ENCODE results near the gene GARNL3. TPM values are rescaled to one million over a fixed set of nuclear protein-coding genes. Genes with fewer than 3 reads are reported as not detected.

The GARNL3 gene
- total RNA-seq, 4 donors from 2014 or later, result 12.3 to 78.4 (median 23.7) TPM

DNA sequence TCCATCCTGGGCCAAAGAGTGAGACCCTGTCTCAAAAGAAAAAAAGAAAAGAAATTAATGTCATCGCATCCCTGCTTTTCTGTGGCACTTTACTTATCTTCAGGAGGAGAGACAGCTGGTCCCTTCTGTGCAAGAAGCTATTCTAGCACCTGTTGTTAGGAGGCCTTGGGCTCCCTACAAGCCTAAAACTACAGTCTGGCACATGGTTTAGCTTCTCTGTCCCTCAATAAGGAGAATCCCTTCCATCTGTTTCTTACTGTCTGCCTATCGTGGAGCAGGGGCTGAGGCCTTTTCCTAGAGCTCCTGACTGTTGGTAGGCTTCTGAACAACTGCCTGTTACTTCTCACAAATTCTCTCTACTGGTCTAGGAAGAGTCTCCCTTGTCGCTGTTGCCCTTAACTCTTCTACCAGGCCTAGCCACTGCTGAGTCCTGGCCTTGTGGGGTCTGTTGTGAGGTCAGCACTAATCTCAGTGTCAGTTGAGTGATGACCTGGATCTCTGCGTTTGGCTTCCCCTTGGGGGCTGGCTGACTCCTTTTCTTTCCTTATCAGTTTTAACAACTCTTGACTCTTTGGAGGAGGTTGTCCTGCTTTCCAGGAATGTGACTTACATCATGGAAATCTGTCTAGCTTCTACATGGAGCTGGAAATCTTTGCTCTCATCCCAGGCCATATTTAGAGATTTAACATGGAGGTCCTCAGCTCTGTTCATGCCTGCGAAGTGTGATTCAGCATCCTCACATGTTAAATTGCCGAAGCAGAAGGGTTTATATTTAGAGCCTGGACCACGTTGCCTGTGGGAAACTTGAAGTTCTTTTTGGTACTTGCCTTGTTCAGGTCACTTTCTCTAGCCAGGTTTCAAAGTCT, 5.7 kb upstream of the GARNL3 start:
- Histone ChIP-seq H3K27me3 (no peaks in the 10 kb centered on the region), H3K27ac (peak overlapping the region in 1 of 4 donors; percentile 19), H3K36me3 (no peaks in the 10 kb centered on the region), H3K9me3 (no peaks in the 10 kb centered on the region), H3K4me1 (no peaks in the 10 kb centered on the region), H3K4me3 (no peak overlapping the region)
- DNase-seq, result no peak
- TF ChIP-seq, protein P1, sequence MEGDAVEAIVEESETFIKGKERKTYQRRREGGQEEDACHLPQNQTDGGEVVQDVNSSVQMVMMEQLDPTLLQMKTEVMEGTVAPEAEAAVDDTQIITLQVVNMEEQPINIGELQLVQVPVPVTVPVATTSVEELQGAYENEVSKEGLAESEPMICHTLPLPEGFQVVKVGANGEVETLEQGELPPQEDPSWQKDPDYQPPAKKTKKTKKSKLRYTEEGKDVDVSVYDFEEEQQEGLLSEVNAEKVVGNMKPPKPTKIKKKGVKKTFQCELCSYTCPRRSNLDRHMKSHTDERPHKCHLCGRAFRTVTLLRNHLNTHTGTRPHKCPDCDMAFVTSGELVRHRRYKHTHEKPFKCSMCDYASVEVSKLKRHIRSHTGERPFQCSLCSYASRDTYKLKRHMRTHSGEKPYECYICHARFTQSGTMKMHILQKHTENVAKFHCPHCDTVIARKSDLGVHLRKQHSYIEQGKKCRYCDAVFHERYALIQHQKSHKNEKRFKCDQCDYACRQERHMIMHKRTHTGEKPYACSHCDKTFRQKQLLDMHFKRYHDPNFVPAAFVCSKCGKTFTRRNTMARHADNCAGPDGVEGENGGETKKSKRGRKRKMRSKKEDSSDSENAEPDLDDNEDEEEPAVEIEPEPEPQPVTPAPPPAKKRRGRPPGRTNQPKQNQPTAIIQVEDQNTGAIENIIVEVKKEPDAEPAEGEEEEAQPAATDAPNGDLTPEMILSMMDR (IDR thresholded peaks at IDR 0.05), result no peak
- TF ChIP-seq POLR2A (IDR thresholded peaks at IDR 0.05), result no peak

GRCh38 chr9:127262602-127263001, 2.0 kb upstream of the GARNL3 start:
- Histone ChIP-seq H3K4me3 (no peak overlapping the region), H3K4me1 (no peaks in the 10 kb centered on the region), H3K27ac (no peak overlapping the region), H3K9me3 (no peaks in the 10 kb centered on the region), H3K36me3 (no peaks in the 10 kb centered on the region), H3K27me3 (no peaks in the 10 kb centered on the region)
- TF ChIP-seq POLR2A (IDR thresholded peaks at IDR 0.05), result no peak
- TF ChIP-seq, protein P1 (IDR thresholded peaks at IDR 0.05), result no peak
- DNase-seq, result no peak

DNA sequence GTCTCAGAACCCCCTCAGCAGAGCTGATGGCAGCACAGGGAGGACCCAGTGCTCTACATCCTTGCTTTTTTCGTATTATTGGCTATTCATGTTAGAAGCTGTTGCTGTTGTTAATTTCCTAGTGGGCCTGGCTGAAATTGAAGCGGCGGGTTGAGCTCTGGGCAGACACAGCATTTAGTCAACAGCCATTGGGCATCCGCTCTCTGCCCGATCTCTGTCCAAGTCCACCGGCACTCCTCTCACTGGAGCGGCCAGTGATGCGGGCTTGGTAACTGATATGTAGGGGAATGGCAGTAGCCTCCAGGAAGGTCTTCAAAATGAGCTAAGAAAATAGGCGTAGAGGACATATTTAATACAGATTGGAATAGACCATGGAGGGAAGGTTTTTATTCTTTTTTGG, 1.3 kb upstream of the GARNL3 start:
- Histone ChIP-seq H3K4me3 (no peak overlapping the region), H3K9me3 (no peaks in the 10 kb centered on the region), H3K4me1 (no peaks in the 10 kb centered on the region), H3K27me3 (no peaks in the 10 kb centered on the region), H3K27ac (no peak overlapping the region), H3K36me3 (no peaks in the 10 kb centered on the region)
- no peak for TF ChIP-seq POLR2A (IDR thresholded peaks at IDR 0.05)
- TF ChIP-seq, protein P1 (IDR thresholded peaks at IDR 0.05), result no peak
- DNase-seq, result no peak

- Histone ChIP-seq H3K9me3 (no peaks in the 10 kb centered on the region), H3K36me3 (no peaks in the 10 kb centered on the region), H3K27me3 (no peaks in the 10 kb centered on the region), H3K4me1 (no peaks in the 10 kb centered on the region), H3K27ac (no peak overlapping the region), H3K4me3 (no peak overlapping the region)
- TF ChIP-seq, protein P1 (IDR thresholded peaks at IDR 0.05), result no peak
- TF ChIP-seq POLR2A (IDR thresholded peaks at IDR 0.05), result no peak
- DNase-seq, result no peak
Observed at GRCh38 chr9:127263664-127264063, 910 bp upstream of the GARNL3 start.

DNA sequence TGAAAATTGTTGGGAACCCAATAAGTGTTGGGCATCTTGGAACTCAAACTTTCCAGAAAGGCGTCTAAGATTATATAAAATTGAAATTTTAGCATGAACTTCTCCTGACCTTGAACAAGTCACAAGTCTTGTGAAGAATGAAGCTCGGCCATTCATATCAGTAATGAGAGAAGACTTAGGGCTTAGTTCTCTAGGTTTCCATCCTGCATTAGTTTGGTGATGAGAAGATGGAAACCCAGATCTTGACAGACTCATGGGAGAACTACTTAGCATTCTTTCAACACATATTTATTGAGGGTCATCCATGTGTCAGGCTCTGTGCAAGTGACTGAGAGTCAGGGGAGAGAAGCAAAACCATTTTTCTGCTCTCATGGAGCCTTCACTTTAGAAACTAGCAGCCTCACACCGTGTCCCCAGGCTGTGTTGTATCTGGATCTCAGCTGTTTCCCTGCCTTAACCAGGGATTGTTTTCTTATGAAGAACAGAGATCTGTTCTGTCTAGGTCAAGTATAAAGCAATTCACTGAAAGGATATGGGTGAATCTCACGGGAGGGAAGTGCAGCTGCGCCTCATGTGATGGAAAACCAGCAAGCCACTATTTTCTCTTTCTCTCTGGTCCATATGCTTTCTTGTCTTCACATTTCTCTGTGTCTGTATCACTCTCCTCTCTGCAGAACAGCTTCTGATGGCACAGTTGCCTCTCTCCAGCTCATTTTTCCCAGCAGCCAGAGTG, 3.4 kb downstream of the GARNL3 start:
- Histone ChIP-seq H3K36me3 (no peaks in the 10 kb centered on the region), H3K9me3 (no peaks in the 10 kb centered on the region), H3K4me1 (no peaks in the 10 kb centered on the region), H3K4me3 (no peak overlapping the region), H3K27ac (no peak overlapping the region), H3K27me3 (no peaks in the 10 kb centered on the region)
- TF ChIP-seq, protein P1 (IDR thresholded peaks at IDR 0.05), result no peak
- no peak for TF ChIP-seq POLR2A (IDR thresholded peaks at IDR 0.05)
- no peak for DNase-seq
